GM23338 (cell line): ENCODE results near the gene GPR153. TPM values are rescaled to one million over a fixed set of nuclear protein-coding genes. Genes with fewer than 3 reads are reported as not detected.

Experiments
- ATAC-seq: fragments of 200-7000 bp; cut with Tn5 transposase; 3 replicates; pipeline ENCODE4 v1.9.1; 2020
- DNase-seq: peaks from one replicate; pipeline ENCODE4 v3.0.0-alpha.2; 2015; ENCODE audit warnings: low spot score
- H2AFZ ChIP-seq: fragments of 200-600 bp; sonication (generic); 2 replicates; pipeline ENCODE4 v1.8.0; 2016; ENCODE audit warnings: antibody characterized with exemption, mild to moderate bottlenecking, moderate library complexity
- H3F3A ChIP-seq: fragments of 200-600 bp; sonication (generic); replicated peaks from 2 replicates; pipeline ENCODE4 v1.8.0; 2017; ENCODE audit warnings: antibody characterized with exemption, mixed run types, low read depth
- H3K27ac ChIP-seq: fragments of 200-600 bp; sonication (generic); 2 replicates; pipeline ENCODE4 v1.6.1; 2016; ENCODE audit warnings: low read depth
- H3K27me3 ChIP-seq: fragments of 200-600 bp; sonication (generic); 2 replicates; pipeline ENCODE4 v1.8.0; 2016; ENCODE audit warnings: mild to moderate bottlenecking, mixed run types, moderate library complexity; ENCODE audit not compliant: insufficient read depth
- H3K36me3 ChIP-seq: fragments of 200-600 bp; sonication (generic); 2 replicates; pipeline ENCODE4 v1.8.0; 2016; ENCODE audit warnings: mild to moderate bottlenecking; ENCODE audit not compliant: insufficient read depth
- H3K4me1 ChIP-seq: fragments of 200-600 bp; sonication (generic); 2 replicates; pipeline ENCODE4 v1.8.0; 2016; ENCODE audit warnings: mild to moderate bottlenecking, moderate library complexity; ENCODE audit not compliant: insufficient read depth
- H3K4me2 ChIP-seq: fragments of 200-600 bp; sonication (generic); 2 replicates; pipeline ENCODE4 v1.7.1; 2017; ENCODE audit warnings: mixed run types
- H3K4me3 ChIP-seq: fragments of 200-600 bp; sonication (generic); 2 replicates; pipeline ENCODE4 v1.6.1; 2016; ENCODE audit warnings: mixed run types
- H3K79me2 ChIP-seq: fragments of 200-600 bp; sonication (generic); replicated peaks from 2 replicates; pipeline ENCODE4 v1.8.0; 2017; ENCODE audit warnings: mild to moderate bottlenecking; ENCODE audit not compliant: insufficient read depth
- H3K9me2 ChIP-seq: fragments of 200-600 bp; sonication (generic); 2 replicates; pipeline ENCODE4 v1.8.0; 2017; ENCODE audit not compliant: insufficient read depth
- H4K20me1 ChIP-seq: fragments of 200-600 bp; sonication (generic); replicated peaks from 2 replicates; pipeline ENCODE4 v1.8.0; 2017; ENCODE audit warnings: mild to moderate bottlenecking; ENCODE audit not compliant: insufficient read depth
- H3K27ac Mint-ChIP-seq: 2 replicates; pipeline ENCODE4 v1.8.0; 2020; ENCODE audit warnings: inconsistent platforms, mild to moderate bottlenecking, moderate library complexity, mixed read lengths
- H3K27me3 Mint-ChIP-seq: 3 replicates; pipeline ENCODE4 v1.8.0; 2022; ENCODE audit warnings: low read depth, mild to moderate bottlenecking, moderate library complexity, mixed read lengths, inconsistent platforms; ENCODE audit not compliant: insufficient read depth, poor library complexity
- H3K36me3 Mint-ChIP-seq: 3 replicates; pipeline ENCODE4 v1.8.0; 2021; ENCODE audit warnings: low read depth, mild to moderate bottlenecking, inconsistent platforms, moderate library complexity, mixed read lengths
- H3K4me1 Mint-ChIP-seq: 3 replicates; pipeline ENCODE4 v1.8.0; 2020; ENCODE audit warnings: mild to moderate bottlenecking, inconsistent platforms, mixed read lengths
- H3K4me3 Mint-ChIP-seq: 3 replicates; pipeline ENCODE4 v1.8.0; 2021; ENCODE audit warnings: moderate library complexity, mild to moderate bottlenecking, inconsistent platforms, mixed read lengths
- H3K9me3 Mint-ChIP-seq: 3 replicates; pipeline ENCODE4 v1.8.0; 2020; ENCODE audit warnings: moderate library complexity, mild to moderate bottlenecking, inconsistent platforms, mixed read lengths
- CREB1 ChIP-seq: fragments of 250-450 bp; sonication (Bioruptor Pico); IDR thresholded peaks from 2 replicates; pipeline ENCODE4 v1.5.0; 2020; ENCODE audit warnings: low read depth, mild to moderate bottlenecking, moderate library complexity
- ETS1 ChIP-seq: IDR thresholded peaks from 2 replicates; pipeline ENCODE4 v1.6.1; 2016; ENCODE audit warnings: antibody characterized with exemption
- EZH2 ChIP-seq: fragments of 200-600 bp; sonication (generic); IDR thresholded peaks from one replicate; pipeline ENCODE4 v1.8.0; 2017; ENCODE audit warnings: antibody characterized with exemption, mild to moderate bottlenecking, low read depth; ENCODE audit not compliant: unreplicated experiment
- EZH2phosphoT487 ChIP-seq: fragments of 200-600 bp; sonication (generic); IDR thresholded peaks from one replicate; pipeline ENCODE4 v1.8.1; 2018; ENCODE audit warnings: antibody characterized with exemption; ENCODE audit not compliant: unreplicated experiment
- JUNB ChIP-seq: IDR thresholded peaks from one replicate; pipeline ENCODE4 v1.6.1; 2016; ENCODE audit warnings: antibody characterized with exemption; ENCODE audit not compliant: unreplicated experiment
- NANOG ChIP-seq: IDR thresholded peaks from 2 replicates; pipeline ENCODE4 v1.6.1; 2016; ENCODE audit warnings: antibody characterized with exemption, borderline replicate concordance
- POLR2AphosphoS5 ChIP-seq: IDR thresholded peaks from 2 replicates; pipeline ENCODE4 v1.6.1; 2016; ENCODE audit warnings: antibody characterized with exemption, low read depth
- REST ChIP-seq: IDR thresholded peaks from one replicate; pipeline ENCODE4 v1.6.1; 2018; ENCODE audit warnings: antibody characterized with exemption; ENCODE audit not compliant: unreplicated experiment
- STAT1 ChIP-seq: IDR thresholded peaks from one replicate; pipeline ENCODE4 v1.6.1; 2016; ENCODE audit warnings: antibody characterized with exemption; ENCODE audit not compliant: unreplicated experiment
- ZNF114 ChIP-seq: fragments of 250-450 bp; sonication (Bioruptor Pico); IDR thresholded peaks from 2 replicates; pipeline ENCODE4 v1.5.0; 2020; ENCODE audit warnings: mild to moderate bottlenecking, moderate library complexity
- ZNF331 ChIP-seq: fragments of 250-450 bp; sonication (Bioruptor Pico); IDR thresholded peaks from 2 replicates; pipeline ENCODE4 v1.5.0; 2020; ENCODE audit warnings: low read depth, mild to moderate bottlenecking, moderate library complexity
- ZNF462 ChIP-seq: fragments of 250-450 bp; sonication (Bioruptor Pico); IDR thresholded peaks from 2 replicates; pipeline ENCODE4 v1.5.0; 2020; ENCODE audit warnings: mild to moderate bottlenecking, moderate library complexity
- polyA plus RNA-seq: library from polyadenylated mRNA; unstranded; fragments of >200 nt; fragmentation: Nextera tagmentation; extraction: Ambion mirVana; gene quantifications from 2 replicates; pipeline ENCODE4 v1.2.1, GENCODE V29; 2016
- total RNA-seq: library from RNA; depleted of rRNA; stranded (reverse); fragments of >200 nt; shearing (Covaris generic); gene quantifications from 2 replicates; pipeline ENCODE4 v1.2.3, GENCODE V29; 2014
- TF ChIP-seq, protein P1 (sequence below), 2 experiments: fragments of 200-600 bp in 1 of 2; sonication (generic) in 1 of 2; conservative IDR thresholded peaks; 2 replicates each; pipeline versions ENCODE4 v1.5.1 to v1.6.1; 2016 to 2017; ENCODE audit warnings: antibody characterized with exemption in 2 of 2, low read depth in 2 of 2, mild to moderate bottlenecking in 2 of 2, moderate library complexity in 1 of 2

Gene GPR153
- total and polyA plus RNA-seq, 2 experiments from 2014 or later: 1.3 to 9.0 TPM

- H3F3A ChIP-seq: peaks cover 31% of the 10 kb centered on the region
- H3K4me1 ChIP-seq: peaks cover 40% of the 10 kb centered on the region
- H2AFZ ChIP-seq: no peak overlapping the region
- peaks cover 48% of the 10 kb centered on the region for H3K4me1 Mint-ChIP-seq
- H3K9me3 Mint-ChIP-seq: no peaks in the 10 kb centered on the region
- ATAC-seq: no peak
- H3K4me2 ChIP-seq: peak overlapping the region; percentile 98
- peaks cover 38% of the 10 kb centered on the region for H3K27me3 Mint-ChIP-seq
- peaks cover 23% of the 10 kb centered on the region for H3K27me3 ChIP-seq
- H3K36me3 Mint-ChIP-seq: no peaks in the 10 kb centered on the region
- no peak for TF ChIP-seq NANOG
- TF ChIP-seq, protein P1, sequence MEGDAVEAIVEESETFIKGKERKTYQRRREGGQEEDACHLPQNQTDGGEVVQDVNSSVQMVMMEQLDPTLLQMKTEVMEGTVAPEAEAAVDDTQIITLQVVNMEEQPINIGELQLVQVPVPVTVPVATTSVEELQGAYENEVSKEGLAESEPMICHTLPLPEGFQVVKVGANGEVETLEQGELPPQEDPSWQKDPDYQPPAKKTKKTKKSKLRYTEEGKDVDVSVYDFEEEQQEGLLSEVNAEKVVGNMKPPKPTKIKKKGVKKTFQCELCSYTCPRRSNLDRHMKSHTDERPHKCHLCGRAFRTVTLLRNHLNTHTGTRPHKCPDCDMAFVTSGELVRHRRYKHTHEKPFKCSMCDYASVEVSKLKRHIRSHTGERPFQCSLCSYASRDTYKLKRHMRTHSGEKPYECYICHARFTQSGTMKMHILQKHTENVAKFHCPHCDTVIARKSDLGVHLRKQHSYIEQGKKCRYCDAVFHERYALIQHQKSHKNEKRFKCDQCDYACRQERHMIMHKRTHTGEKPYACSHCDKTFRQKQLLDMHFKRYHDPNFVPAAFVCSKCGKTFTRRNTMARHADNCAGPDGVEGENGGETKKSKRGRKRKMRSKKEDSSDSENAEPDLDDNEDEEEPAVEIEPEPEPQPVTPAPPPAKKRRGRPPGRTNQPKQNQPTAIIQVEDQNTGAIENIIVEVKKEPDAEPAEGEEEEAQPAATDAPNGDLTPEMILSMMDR (conservative IDR thresholded peaks at IDR 0.05; ENCODE audit: low read depth in 2 of 2): no peak
- TF ChIP-seq JUNB: no peak
- no peak for TF ChIP-seq ZNF114 (CRISPR knock-in tag)
- no peak for TF ChIP-seq REST
- no peak for TF ChIP-seq ETS1
- TF ChIP-seq CREB1: no peak
- no peak for TF ChIP-seq STAT1
- no peak for TF ChIP-seq EZH2
- no peak for TF ChIP-seq EZH2phosphoT487
- TF ChIP-seq ZNF331 (CRISPR knock-in tag): no peak
- no peak for TF ChIP-seq ZNF462 (CRISPR knock-in tag)
- no peak for TF ChIP-seq POLR2AphosphoS5
- no peaks in the 10 kb centered on the region for H3K36me3 ChIP-seq
- H3K9me2 ChIP-seq: no peaks in the 10 kb centered on the region
- peak overlapping the region; percentile 50 for H3K4me3 Mint-ChIP-seq
- H3K4me3 ChIP-seq: peak overlapping the region; percentile 83
- DNase-seq: no peak
- H3K27ac Mint-ChIP-seq: peak overlapping the region; percentile 25
- H3K27ac ChIP-seq: peak overlapping the region; percentile 97
- H3K79me2 ChIP-seq: peaks cover 5% of the 10 kb centered on the region; the same call in 1 of the 2 replicates
- H4K20me1 ChIP-seq: no peaks in the 10 kb centered on the region
Measured at GRCh38 chr1:6241107-6241886, 19.6 kb downstream of the GPR153 start.
